ENCODE data around the gene SETBP1. TPM values are rescaled to one million over a fixed set of nuclear protein-coding genes. Genes with fewer than 3 reads are reported as not detected.

Gene SETBP1
- total RNA-seq, 1 experiment from 2014 or later: 9.6 TPM

GRCh38 chr18:44823286-44823685 lies 142.6 kb downstream of the SETBP1 start (continued):
- no peak for TF ChIP-seq AFF4 (CRISPR knock-in tag; IDR thresholded peaks at IDR 0.05; ENCODE audit: borderline replicate concordance)
- no peak for TF ChIP-seq ARID4B (CRISPR knock-in tag; IDR thresholded peaks at IDR 0.05; ENCODE audit: borderline replicate concordance)
- TF ChIP-seq HMGA2 (CRISPR knock-in tag; IDR thresholded peaks at IDR 0.05): no peak
- no peak for TF ChIP-seq ETV6 (CRISPR knock-in tag; IDR thresholded peaks at IDR 0.05)

GRCh38 chr18:44823782-44824181 lies 143.1 kb downstream of the SETBP1 start:
- Mint-ChIP-seq H3K4me1 (peaks cover 36% of the 10 kb centered on the region), H3K9me3 (no peaks in the 10 kb centered on the region), H3K4me3 (no peak overlapping the region), H3K27ac (no peak overlapping the region), H3K27me3 (ENCODE audit: low read depth) (no peaks in the 10 kb centered on the region), H3K36me3 (no peaks in the 10 kb centered on the region)
- TF ChIP-seq OVOL2 (CRISPR knock-in tag; IDR thresholded peaks at IDR 0.05; ENCODE audit: borderline replicate concordance): no peak
- TF ChIP-seq NFE2L1 (CRISPR knock-in tag; IDR thresholded peaks at IDR 0.05): no peak
- no peak for TF ChIP-seq TCF7 (CRISPR knock-in tag; IDR thresholded peaks at IDR 0.05; ENCODE audit: low read depth)
- no peak for TF ChIP-seq ZNF512 (CRISPR knock-in tag; IDR thresholded peaks at IDR 0.05; ENCODE audit: borderline replicate concordance)
- no peak for TF ChIP-seq CBFB (CRISPR knock-in tag; IDR thresholded peaks at IDR 0.05; ENCODE audit: low read depth)
- no peak for TF ChIP-seq NR3C1 (CRISPR knock-in tag; conservative IDR thresholded peaks at IDR 0.05; ENCODE audit: low read depth)
- TF ChIP-seq SMAD4 (CRISPR knock-in tag; IDR thresholded peaks at IDR 0.05): no peak
- no peak for TF ChIP-seq STAT6 (CRISPR knock-in tag; conservative IDR thresholded peaks at IDR 0.05; ENCODE audit: low read depth)
- no peak for TF ChIP-seq MYBL2 (CRISPR knock-in tag; IDR thresholded peaks at IDR 0.05)
- no peak for TF ChIP-seq HMGA2 (CRISPR knock-in tag; IDR thresholded peaks at IDR 0.05)
- no peak for DNase-seq (ENCODE audit: low spot score)
- ChIA-PET CTCF (no interaction called here), POLR2A (no interaction called here)
- ATAC-seq: no peak
